K562 (cell line): ENCODE measurements around the gene FAF2.

Experiments used
- CSDE1 ChIP-seq, 2 experiments: fragments of 450-650 bp; IDR thresholded peaks; 2 replicates each; pipeline ENCODE4 v1.6.1; 2016; ENCODE audit warnings: mild to moderate bottlenecking in 1 of 2
- PPARD ChIP-seq: fragments of 250-450 bp; sonication (Bioruptor Pico); IDR thresholded peaks from 2 replicates; pipeline ENCODE4 v1.8.0; 2022; ENCODE audit warnings: inconsistent platforms, mild to moderate bottlenecking, moderate library complexity
- ZNF316 ChIP-seq: fragments of 450-650 bp; IDR thresholded peaks from 2 replicates; pipeline ENCODE4 v1.6.1; 2016
- TF ChIP-seq, protein P1 (sequence below): sonication (generic); formaldehyde crosslinking; IDR thresholded peaks from 2 replicates; pipeline ENCODE4 v1.8.1; 2023; ENCODE audit warnings: mild to moderate bottlenecking, missing genetic modification reagents, moderate library complexity

DNA sequence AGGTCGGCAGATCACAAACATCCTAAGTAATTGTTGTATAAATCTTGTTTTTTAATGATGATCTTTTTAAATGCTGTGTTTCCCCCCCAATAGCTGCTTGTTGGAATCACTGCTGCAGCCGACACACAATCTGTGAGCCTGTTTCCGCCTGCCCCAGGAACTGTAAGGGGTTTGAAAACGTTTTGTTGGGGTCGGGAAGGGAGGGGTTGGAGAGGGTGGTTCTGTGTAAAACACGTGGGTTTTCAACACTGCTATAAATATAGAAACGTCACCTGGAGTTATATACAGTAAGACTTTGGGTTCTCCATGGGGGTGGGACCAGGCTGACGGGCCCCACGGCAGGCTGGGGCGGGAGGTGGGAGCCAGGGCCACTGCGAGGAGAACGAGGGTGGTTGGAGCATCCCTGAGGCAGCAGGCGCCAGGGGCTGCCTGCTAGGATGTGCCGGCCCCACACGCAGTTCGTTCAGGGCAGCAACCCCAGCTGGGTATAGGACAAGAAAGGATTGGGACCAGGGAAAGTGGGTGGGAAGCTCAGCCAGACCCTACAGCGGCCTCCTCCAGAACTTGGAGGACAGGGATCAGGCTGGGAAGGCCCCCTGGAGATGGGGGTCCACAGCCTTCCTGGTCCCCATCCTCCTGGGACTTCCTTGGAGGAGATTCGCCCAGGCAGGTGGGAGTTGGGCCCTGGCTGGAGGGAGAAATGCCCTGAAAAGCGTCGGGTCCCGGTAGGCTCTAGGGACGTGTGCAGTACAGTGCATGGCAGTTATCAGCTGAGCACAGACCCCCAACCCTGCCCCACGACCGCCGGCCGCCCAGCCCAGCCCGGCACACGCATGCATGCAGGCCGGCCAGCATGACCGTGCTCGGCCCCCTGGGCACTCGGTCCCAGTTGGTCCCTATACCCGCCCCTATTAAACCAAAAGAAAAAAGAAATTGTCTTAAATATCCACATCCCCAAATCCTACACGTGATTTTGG is 79.3 kb downstream of the FAF2 start:
- TF ChIP-seq CSDE1 (IDR thresholded peaks at IDR 0.05): no peak
- TF ChIP-seq, protein P1, sequence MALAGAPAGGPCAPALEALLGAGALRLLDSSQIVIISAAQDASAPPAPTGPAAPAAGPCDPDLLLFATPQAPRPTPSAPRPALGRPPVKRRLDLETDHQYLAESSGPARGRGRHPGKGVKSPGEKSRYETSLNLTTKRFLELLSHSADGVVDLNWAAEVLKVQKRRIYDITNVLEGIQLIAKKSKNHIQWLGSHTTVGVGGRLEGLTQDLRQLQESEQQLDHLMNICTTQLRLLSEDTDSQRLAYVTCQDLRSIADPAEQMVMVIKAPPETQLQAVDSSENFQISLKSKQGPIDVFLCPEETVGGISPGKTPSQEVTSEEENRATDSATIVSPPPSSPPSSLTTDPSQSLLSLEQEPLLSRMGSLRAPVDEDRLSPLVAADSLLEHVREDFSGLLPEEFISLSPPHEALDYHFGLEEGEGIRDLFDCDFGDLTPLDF (CRISPR knock-in tag): no peak
- TF ChIP-seq PPARD (CRISPR knock-in tag): no peak
- TF ChIP-seq ZNF316: no peak
